GM18907 (cell line): ENCODE measurements around the gene UBE3A.
A peak's percentile ranks its signal among the peaks of the same experiment; 100 is the strongest.
"Not testable (repeated sequence)": the region's sequence is repeated elsewhere in the genome, so short reads cannot be mapped to it uniquely, and the experiment has no call there.

Experiments used
- ATAC-seq: cut with Tn5 transposase; IDR thresholded peaks from one replicate; pipeline ENCODE4 v1.9.1; 2021; ENCODE audit warnings: mild to moderate bottlenecking, moderate library complexity; ENCODE audit not compliant: unreplicated experiment

The UBE3A gene

DNA sequence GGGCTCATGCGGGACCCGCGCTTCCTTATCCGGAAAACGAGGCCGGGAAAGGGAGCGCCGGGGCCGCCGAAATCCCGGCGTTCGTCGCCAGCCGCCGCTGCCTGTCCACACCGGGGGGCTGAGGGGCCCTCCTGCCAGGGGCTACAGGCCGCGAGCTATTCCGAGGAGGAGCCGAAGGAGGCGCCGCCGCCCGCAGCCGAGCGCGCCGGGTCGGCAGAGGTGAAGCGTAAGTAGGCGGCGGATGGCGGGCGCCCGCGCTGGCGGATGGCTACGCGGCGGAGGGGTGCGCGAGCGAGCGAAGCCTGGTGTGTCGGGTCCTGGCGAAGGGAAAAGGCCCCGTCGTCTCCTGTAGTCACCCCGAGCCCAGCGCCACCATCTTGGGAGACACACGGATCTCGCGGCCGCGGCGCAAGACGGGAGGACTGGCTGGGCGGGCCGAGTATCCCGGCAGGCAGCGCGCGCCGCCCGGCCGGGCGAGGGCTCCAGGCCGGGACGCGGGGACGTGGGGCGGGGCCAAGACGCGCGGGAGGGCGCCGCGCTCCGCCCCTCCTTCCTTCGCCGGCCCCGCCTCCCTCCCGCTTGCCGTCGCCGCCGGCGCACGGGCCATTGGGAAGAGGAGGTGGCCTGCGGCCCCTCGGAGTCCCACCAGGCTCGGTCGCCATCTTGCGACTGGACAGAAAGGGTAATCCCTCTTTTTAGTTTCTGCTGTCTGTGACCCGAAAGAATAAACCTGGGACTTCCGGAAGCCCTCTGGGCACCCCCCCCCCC is at the start of gene UBE3A:
Gene UBE3A, minus strand, starts transcription at position 424 of the 768 bp plus-strand sequence. CDS start 29,917 bp downstream, outside the sequence.
- ATAC-seq, result peak; percentile 90

DNA sequence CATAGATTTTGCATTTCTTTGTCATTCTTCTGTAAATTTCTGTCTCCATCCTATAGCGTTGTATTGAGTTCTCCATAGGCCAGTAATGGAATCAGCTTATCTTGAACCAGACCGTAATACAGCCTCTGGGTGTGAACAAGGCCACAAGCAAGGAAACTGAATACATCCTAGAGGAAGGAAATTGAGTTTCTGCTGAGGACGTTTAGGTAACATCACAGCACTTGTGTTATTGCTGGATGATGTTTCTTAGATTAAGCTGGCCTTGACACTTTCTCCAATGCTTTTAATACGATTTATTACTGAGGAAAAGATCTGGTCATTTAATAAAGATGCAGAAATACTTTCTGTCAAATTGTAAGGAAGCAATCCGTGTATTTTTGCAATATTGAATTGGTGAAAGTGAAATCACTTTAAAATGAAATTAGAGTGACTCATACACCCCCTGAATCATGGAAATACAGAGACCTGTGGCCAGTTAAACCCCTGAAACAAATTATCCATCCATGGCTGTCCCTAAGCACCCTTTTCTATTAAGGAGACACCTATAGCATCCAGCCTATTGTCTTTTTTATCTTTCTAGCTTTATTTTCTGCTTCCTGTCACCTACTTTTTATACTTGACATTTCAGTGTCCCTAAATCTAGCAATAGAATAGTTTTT is 48.5 kb upstream of the UBE3A start:
- no peak for ATAC-seq

DNA sequence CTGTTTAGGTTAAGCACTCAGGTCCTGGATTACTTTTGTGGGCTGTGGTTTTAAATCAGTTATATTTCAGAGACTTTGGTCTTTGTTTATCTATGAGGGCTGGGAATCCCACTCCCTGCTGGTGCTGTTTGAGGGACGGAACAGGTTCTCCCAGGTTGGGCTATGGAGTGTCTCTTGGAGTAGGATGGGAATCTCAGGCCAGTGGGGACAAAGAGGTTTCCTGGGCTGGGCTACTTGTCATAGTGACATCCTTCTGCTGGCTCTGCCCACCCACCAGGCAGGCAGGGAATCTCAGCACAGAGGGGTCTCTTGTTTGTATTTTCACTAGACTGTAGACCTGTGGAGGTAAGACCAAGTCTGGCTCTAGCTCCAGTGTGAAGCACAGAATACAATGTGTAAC is 47.2 kb upstream of the UBE3A start:
- no peak for ATAC-seq

DNA sequence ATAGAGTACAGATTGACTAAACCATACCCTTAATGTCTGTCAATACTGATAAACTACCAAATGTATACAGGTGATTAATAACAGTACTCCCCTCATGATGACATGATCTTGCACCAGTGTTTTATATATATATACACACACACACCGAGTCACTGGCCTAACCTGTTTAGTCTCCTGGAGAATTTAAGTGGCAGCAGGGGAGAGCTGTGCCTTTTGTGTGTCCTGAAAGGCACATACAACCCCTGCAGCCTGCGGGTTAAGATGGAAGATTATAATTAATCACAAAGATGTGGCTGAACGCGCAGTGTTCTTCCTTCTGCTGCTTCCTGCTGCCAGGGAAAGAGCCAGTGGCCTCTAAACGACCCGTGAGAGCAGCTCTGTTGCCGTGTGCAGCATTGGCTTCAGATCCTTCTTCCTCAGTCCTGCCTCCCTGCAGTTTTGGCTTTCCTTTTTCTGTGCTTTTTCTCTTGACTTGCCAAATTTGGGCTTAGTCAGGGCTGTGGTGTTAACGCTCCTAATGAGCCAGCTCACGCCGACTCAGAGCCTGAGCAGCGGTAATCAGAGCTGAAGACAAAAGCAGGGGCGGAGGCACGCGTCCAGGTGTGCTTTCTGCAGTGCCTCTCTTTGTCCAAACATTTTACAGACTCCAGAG is 42.5 kb upstream of the UBE3A start:
- no peak for ATAC-seq

DNA sequence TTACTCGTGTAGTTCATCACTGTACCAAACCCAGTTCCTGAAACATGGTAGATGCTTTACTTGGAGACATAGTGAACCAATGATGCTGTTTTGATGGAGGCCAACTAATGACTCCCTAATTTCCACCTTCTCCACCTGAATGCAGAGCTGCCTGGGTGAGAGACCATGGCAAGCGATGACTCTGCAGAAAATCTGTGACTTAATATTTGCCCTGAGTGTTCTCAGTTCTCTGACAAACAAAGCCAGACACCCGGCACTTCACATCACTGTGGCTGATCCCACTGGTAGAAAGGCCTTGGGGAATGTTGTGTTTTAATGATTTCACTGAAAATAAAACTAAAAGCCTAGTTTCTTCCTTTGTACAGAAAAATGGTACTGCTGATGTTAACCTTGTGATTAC is 39.5 kb upstream of the UBE3A start:
- ATAC-seq, result no peak

DNA sequence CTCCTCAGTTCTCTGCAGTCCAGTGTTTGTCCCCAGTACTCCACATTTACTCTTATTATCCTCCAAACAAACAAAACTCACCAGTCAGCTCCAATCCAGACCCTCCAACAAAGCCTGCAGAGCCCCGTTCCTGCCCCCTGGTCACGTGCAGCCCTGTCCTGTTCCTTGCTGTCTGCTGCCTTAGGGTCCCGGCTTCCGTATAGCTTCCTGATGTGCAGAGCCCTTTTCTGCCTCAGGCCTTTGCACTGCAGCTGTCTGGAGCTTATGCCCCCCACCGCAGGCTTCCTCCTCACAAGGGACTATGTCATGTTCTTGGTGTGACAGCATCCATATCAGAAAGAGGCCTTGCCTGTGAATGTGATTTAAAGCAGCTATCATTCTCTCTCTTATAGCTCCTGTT is 39.0 kb upstream of the UBE3A start:
- no peak for ATAC-seq

DNA sequence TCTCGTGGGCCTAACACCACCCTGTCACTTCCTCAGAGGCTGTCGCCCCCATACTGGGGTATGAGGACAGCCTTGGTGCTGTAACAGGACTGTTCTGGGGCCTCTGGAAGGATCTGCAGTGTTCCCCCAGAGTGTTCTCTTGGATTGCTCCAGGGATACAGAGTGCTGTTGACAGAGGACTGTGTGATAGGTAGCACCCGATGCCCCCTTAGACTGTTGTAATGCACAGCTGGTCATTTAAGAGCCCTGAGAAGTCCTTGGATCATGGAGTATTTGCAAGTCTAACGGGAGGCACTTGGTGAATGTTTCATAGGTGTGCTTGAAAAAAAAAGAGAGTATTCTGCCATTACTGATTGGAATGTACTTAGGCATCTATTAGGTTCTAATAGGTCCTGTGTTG is 35.4 kb upstream of the UBE3A start:
- no peak for ATAC-seq

DNA sequence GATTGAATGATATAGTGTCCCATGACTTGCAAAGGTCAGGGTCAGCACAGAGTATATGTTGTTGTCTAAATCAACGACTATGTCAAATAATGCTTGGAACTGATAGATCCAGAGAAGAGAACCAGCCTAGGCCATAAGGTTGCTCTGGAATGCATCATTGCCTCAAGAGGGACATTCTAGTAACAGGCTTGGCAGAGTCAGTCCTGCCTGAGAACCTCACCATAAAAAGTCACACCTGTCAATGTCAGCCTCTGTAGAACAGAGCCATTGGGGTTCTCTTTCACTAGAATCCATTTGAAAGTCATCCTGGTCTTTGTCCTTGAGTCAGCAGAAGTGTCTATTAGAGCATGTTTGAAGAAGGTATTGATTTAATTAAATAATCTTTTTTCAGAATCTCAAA is 31.4 kb upstream of the UBE3A start:
- ATAC-seq, result no peak

DNA sequence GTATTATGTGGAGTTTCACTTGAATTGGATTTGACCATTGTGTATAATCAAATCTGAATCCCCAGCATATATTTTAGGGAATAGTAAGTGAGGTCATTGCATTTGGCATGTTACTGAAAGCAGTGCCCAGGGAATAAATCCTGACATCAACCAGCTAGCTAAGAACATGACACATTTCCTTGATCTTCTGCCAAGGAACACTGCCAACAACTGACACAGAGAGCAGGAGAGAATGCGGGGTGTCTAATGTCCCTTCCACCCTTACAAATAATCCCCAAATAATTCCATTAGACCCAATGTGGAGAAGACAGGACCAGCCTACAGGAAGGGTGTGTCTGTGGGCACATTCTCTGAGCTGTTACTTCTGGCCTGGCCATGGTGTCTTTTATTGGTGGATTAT is 30.6 kb upstream of the UBE3A start:
- ATAC-seq, result no peak

DNA sequence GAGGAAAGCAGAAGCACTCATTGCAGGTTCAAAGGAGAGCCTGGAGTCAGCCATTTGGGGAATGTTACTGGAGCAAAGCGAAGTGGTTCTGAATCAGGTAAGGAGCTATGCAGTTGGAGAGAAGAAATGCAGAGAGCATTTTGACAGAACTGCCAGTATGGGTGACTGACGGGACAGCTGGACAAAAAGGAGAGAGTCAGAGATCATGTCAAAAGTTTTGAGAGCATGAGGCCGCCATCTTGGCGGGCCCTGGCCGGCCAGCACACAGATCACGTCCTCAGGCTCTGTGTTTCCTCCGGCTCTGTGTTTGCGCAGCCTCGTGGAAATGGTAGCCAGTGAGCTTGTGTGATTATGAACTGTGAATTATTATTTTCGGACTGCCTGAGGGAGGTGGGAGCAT is 29.8 kb upstream of the UBE3A start:
- ATAC-seq, result no peak

DNA sequence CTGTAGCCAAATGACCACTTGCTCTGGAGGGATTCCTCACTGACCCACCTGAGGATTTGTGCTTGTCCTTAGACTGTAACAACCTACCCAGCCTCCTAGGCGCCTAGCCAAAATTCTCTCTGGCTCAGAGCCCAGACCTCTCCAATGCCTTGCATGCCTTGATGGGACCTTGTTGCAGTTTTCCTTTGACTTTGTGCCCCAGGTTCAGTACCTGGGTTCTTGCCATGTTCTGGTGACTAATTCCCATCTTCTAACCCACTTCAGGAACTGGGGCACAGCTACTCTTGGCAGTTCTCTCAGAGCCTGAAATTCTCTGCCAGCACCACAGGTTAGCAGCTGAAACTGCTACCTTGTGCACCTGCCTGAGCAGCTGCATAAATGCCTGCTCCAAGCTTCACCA is 27.0 kb upstream of the UBE3A start:
- ATAC-seq, result no peak

DNA sequence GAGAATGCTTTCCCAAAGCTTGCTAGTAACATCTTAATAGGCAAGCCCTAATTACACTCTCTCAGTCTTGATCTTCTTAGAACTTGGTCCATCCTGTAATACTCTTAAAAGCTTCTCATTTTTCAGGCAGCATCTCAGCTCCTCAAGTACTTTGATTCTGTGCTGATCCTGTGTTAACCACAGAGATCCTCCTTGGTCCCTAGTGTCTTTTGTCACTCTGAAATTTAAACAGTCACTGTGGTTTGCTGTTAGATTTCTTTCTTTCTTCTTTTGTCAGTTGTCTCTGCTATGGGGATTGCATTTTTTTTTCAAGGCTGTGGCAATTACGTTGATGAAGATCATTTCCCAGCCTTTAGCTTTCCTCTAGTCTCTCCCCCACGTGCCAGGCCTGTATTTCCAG is 26.0 kb upstream of the UBE3A start:
- ATAC-seq, result no peak

DNA sequence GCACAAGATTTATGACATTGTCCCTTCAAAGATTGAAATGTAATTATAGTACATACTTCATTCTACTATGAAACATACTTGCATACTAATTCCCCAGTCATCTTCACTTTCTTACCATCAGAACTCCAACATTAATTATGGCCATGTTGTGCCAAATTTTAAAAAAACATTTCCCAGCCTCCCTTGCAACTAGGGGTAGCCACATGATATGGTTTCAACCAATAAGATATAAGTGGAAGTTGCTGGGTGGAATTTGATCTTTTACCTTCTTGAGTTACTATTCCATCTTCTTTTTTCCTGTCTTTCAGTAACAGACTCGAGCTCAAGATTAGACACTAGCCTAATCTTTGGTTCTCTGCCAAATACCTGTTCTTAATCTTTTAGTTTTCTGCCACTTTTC is 25.6 kb upstream of the UBE3A start:
- ATAC-seq, result no peak

DNA sequence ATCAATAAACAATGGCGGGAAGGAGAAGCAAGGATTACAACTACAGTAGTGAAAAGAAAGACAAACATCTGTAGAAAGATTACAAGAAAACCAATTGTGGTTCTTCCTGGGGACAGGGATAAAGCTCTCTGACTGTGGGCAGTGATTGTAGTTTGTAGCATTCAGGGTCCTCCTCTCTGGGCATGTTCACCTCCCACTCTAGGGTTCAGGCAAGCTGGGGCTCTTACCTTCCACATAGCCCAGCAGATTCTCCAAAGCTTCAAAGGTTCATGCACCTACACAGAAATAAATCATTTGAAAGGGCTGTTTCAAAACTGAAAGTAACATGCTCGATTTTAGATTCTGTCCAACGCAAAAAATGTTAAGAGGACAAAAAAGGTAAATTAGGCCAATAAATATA is 17.4 kb upstream of the UBE3A start:
- no peak for ATAC-seq

DNA sequence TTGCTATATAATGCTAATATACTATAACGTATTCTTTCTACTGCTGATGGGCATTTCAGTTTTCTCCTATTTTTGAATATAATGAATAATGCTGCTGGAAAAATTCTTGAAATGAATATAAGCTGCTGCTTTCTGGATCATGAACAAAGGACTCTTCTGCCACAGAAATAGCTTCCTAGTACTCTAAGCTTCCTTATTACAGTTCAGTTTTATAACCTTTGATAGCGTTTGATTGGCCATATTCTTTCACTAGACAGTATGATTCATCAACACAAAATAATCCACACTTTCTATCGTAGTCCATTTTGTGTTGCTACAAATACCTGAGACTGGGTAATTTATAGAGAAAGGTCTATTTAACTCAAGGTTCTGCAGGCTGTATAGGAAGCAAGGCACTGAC is 16.4 kb upstream of the UBE3A start:
- ATAC-seq, result no peak

DNA sequence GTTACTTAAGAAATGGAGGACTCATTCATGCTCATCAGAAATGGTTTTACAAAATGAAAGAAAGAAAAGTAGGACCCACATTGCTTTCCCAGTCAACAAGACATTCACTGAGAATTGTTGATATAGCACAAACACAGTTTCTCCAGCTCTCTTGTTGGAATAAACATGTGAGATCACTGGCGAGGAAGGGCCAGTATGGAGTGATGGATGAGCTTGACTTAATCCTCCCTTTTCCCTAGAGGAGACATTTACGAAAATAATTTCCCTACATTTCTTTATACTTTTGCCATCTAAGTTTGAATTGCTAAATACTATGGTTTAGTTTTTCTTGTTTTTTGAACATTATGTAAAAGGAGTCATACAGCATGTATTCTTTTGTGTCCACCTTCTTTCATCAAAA is 15.9 kb upstream of the UBE3A start:
- ATAC-seq, result no peak

DNA sequence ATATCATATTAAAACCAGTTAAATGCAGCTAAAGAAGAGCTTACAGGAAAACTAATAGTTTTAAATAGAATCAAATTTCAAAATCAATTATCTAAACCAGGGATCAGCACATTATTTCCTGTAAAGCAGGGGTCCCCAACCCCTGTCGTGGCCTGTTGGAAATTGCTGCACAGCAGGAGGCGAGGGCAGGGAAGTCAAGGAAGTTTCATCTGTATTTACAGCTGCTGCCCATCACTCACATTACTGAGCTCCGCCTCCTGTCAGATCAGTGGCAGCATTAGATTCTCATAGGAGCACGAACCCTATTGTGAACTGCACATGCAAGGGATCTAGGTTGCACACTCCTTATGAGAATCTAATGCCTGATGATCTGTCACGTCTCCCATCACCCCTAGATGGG is 14.4 kb upstream of the UBE3A start:
- ATAC-seq, result not testable (repeated sequence)

DNA sequence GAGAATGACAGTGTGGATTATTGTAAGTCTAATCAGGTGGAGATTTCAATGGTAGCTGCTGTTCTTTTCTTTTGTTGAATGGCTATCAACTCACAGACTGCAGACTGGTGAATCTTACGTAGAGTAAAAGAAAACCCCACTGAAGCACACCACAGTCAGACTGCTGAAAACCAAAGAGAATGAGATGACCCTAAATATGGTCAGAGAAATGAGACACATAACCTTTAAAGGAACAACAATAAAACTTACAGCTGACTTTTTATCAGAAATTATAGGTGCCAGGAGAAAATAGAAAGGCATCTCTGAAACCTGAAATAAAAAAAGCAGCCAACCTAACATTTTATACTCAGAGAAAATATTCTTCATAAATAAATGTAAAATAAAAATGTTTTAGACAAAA is 12.7 kb upstream of the UBE3A start:
- ATAC-seq, result no peak

DNA sequence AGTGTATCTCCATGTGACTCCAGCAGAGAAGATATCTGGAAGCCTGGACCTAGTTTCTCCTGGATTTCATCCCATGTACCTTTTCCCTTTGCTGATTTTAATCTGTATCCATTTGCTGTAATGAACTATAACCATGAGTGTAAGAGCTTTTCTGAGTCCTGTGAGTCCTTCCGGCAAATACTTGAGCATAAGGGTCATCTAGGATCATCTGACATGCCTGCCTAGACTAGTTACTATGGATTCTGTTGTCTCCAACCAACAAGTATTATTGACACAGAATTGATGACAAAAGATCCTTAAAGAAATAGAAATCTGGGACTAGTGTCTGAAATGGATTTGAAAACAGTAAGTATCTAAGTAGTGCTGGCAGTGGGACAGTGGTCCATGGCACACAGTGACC is 11.3 kb upstream of the UBE3A start:
- ATAC-seq, result no peak

DNA sequence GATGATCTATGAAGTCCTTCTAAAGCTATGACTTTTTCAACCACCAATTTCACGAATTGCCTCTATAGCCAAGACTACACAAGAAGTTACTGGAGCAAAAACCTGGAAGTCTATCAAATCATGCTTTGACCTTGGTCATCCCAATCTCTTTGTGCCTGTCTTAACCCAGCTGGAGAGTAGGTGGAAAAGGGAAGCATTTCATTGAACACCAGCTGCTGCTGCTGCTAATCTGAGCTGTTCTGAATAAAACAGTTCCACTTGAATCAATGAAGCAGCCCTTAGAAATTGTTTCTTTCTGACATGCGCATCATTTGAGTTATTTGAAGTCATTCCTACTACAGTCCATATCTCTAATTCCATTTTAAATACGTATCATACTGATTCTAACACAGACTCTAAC is 7.3 kb upstream of the UBE3A start:
- no peak for ATAC-seq

DNA sequence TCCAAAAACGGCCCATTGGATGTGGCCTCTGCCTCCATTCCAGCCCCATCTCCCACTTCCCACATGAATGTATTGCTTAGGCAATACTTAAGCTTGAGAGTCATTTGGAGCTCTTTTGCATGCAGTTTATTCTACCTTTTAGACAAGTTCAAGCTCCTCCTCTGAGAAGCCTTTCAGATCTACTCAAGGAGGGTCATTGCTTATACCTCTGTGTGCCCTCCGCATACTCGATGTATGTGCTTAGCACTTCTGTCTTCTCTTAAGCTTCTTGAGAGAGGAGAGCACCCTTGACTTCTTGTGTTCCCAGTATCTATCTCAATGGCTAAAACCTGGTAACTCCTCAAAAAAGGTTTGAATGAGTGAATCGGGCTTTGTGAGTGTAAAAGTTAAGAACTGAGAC is 6.6 kb upstream of the UBE3A start:
- no peak for ATAC-seq

DNA sequence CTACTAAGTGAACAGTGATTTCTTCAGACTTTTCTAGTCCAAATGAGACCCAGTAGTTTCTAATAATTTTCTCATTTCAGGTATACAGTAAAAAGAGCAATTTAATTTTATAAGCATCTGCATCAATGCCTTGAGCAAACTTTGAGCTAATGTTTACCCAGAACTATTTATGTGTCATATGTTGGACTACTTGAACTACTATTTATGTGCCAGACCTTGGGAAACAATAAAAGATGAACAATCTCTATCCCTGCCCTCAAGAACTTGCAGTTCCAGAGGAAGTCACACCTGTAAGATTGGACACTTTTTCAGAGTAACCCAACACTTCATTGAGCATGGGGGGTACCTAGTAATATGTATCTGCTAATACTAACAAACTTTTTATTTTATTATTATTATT is 2.3 kb upstream of the UBE3A start:
- no peak for ATAC-seq
